ENCODE results near the gene INTS1.

Gene INTS1

GRCh38 chr7:1541431-1542162, 37.4 kb upstream of the INTS1 start:
- no peak for DNase-seq (ENCODE audit: low read depth)
- H3K4me3 ChIP-seq (ENCODE audit: control insufficient read depth, low read depth, low read length), result no peak overlapping the region
- TF ChIP-seq CTCF (IDR thresholded peaks at IDR 0.05; ENCODE audit: control insufficient read depth, insufficient read depth, low read depth, low read length, missing control alignments), result no peak

- no peak for TF ChIP-seq CTCF (IDR thresholded peaks at IDR 0.05; ENCODE audit: control insufficient read depth, insufficient read depth, low read depth, low read length, missing control alignments)
- no peak for DNase-seq (ENCODE audit: low read depth)
These were observed 36.6 kb upstream of the INTS1 start for GRCh38 chr7:1540776-1541271.

GRCh38 chr7:1539882-1540775, 35.9 kb upstream of the INTS1 start:
- H3K4me3 ChIP-seq (ENCODE audit: control insufficient read depth, low read depth, low read length), result no peak overlapping the region
- no peak for DNase-seq (ENCODE audit: low read depth)
- TF ChIP-seq CTCF (IDR thresholded peaks at IDR 0.05; ENCODE audit: control insufficient read depth, insufficient read depth, low read depth, low read length, missing control alignments), result no peak

More at GRCh38 chr7:1540776-1541271, 36.6 kb upstream of the INTS1 start:
- H3K4me3 ChIP-seq (ENCODE audit: control insufficient read depth, low read depth, low read length), result no peak overlapping the region

GRCh38 chr7:1539181-1539881, 35.1 kb upstream of the INTS1 start:
- H3K4me3 ChIP-seq (ENCODE audit: control insufficient read depth, low read depth, low read length), result no peak overlapping the region
- DNase-seq (ENCODE audit: low read depth), result no peak
- no peak for TF ChIP-seq CTCF (IDR thresholded peaks at IDR 0.05; ENCODE audit: control insufficient read depth, insufficient read depth, low read depth, low read length, missing control alignments)

- DNase-seq (ENCODE audit: low read depth), result no peak
- TF ChIP-seq CTCF (IDR thresholded peaks at IDR 0.05; ENCODE audit: control insufficient read depth, insufficient read depth, low read depth, low read length, missing control alignments), result no peak
- peak overlapping the region; percentile 47 for H3K4me3 ChIP-seq (ENCODE audit: control insufficient read depth, low read depth, low read length)
These were observed 34.5 kb upstream of the INTS1 start for GRCh38 chr7:1538544-1539180.
